Measurements from ENCODE around the gene CCT2. TPM values are rescaled to one million over a fixed set of nuclear protein-coding genes. Genes with fewer than 3 reads are reported as not detected.

Gene CCT2
- total and polyA plus RNA-seq, 10 of the 15 experiments (the other 5 are each of a cell fraction or from before 2014, with no cell fraction given): 242 to 418 (median 348) TPM

DNA sequence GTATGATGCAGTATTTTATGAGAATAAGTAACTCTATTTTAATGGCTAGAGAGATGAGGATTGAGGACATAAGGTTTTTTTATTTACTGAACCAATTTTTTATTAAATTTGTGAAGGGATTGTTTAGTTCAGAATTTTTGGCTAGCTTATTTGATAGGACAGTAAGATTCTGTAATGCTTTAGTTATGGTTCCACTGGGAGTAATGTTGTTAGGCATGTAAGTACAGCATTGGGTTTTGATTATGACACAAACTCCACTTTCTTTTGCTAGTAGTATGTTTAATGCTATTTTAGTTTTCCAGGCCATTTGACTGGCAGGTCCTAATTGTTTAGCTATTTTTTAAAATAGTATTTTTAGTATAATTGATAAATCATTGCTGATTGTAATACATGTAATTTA lies 59.3 kb downstream of the CCT2 start:
- SMC1A ChIA-PET (ENCODE audit: uncharacterized antibody, unreplicated experiment): interaction anchor here (0.8 to 1.5 kb wide), 3 partner anchors 73 to 286 kb away, joined by 3 to 6 read pairs (median 4); no protein-coding TSS in a partner anchor
- Histone ChIP-seq H3K9ac (ENCODE audit: control insufficient read depth, insufficient read depth, low read length) (no peak overlapping the region), H3K4me2 (ENCODE audit: control insufficient read depth, insufficient read depth) (no peak overlapping the region), H4K20me1 (ENCODE audit: control insufficient read depth, insufficient read depth) (no peaks in the 10 kb centered on the region), H2AFZ (ENCODE audit: control insufficient read depth, low read depth, low read length) (no peak overlapping the region), H3K27me3 (replicated peaks in 1 of 2; ENCODE audit: control insufficient read depth in 2 of 2, insufficient read depth in 2 of 2, low read length in 1 of 2) (peaks cover 0 to 1% of the 10 kb centered on the region in 2 experiments; a peak in 1 of 4 replicates), H3K4me3 (no peak overlapping the region), H3K36me3 (ENCODE audit: control insufficient read depth in 2 of 2, insufficient read depth in 2 of 2, low read length in 1 of 2) (no peaks in the 10 kb centered on the region), H3K27ac (ENCODE audit: control insufficient read depth, insufficient read depth) (no peak overlapping the region), H3K79me2 (ENCODE audit: control insufficient read depth, insufficient read depth, low read length) (no peaks in the 10 kb centered on the region), H3K4me1 (ENCODE audit: control insufficient read depth, insufficient read depth, low read length) (no peaks in the 10 kb centered on the region), H3K9me3 (replicated peaks; ENCODE audit: control insufficient read depth, insufficient read depth, low read length) (no peaks in the 10 kb centered on the region)
- intact Hi-C loops (cut with micrococcal nuclease; ENCODE audit: unreplicated experiment): no loop called here
- no TSS peak for BruUV-seq (replicated peaks)
- no peak for DNase-seq (ENCODE audit: low read depth, low spot score)
- in situ Hi-C loops (cut with MboI): loop anchor here (10.0 kb wide), 1 partner anchor 500 kb away; no protein-coding TSS in a partner anchor
- CTCF ChIA-PET: interaction anchor here (1.1 to 1.5 kb wide), 2 partner anchors 286 to 488 kb away, joined by 3 to 4 read pairs; no protein-coding TSS in a partner anchor
- RAD21 ChIA-PET (ENCODE audit: unreplicated experiment): no interaction called here
- ATAC-seq: no peak
- FAIRE-seq: no peak
- TF ChIP-seq SREBF2 (IDR thresholded peaks at IDR 0.05; ENCODE audit: low read length) (no peak), ZNF217 (IDR thresholded peaks at IDR 0.05) (no peak), HCFC1 (IDR thresholded peaks at IDR 0.05; ENCODE audit: low read length) (no peak), USF2 (IDR thresholded peaks at IDR 0.05; ENCODE audit: borderline replicate concordance, low read depth, low read length) (no peak), ASH2L (IDR thresholded peaks at IDR 0.05; ENCODE audit: borderline replicate concordance, low read depth) (no peak), PAX8 (IDR thresholded peaks at IDR 0.05) (no peak), CHD2 (IDR thresholded peaks at IDR 0.05; ENCODE audit: borderline replicate concordance, low read depth, low read length) (no peak), ZNF687 (IDR thresholded peaks at IDR 0.05) (no peak), SP1 (IDR thresholded peaks at IDR 0.05; ENCODE audit: low read depth, low read length) (no peak), PAX5 (IDR thresholded peaks at IDR 0.05; ENCODE audit: borderline replicate concordance, low read depth, low read length) (no peak), BHLHE40 (IDR thresholded peaks at IDR 0.05; ENCODE audit: borderline replicate concordance in 1 of 2, low read depth in 2 of 2, low read length in 1 of 2) (no peak), IKZF2 (IDR thresholded peaks at IDR 0.05) (no peak), FOS (IDR thresholded peaks at IDR 0.05; ENCODE audit: borderline replicate concordance, extremely low read depth, insufficient read length) (no peak), HDAC6 (IDR thresholded peaks at IDR 0.05; ENCODE audit: unreplicated experiment) (no peak), EGR1 (IDR thresholded peaks at IDR 0.05; ENCODE audit: borderline replicate concordance in 1 of 2, low read depth in 2 of 2, low read length in 2 of 2) (no peak), TBL1XR1 (IDR thresholded peaks at IDR 0.05; ENCODE audit: low read depth, low read length) (no peak)
- POLR2A ChIA-PET: interaction anchor here (0.6 kb wide), 1 partner anchor 58 kb away, joined by 3 read pairs; no protein-coding TSS in a partner anchor
